Caki2 (cell line): Measurements from ENCODE around the gene ATP13A3. TPM values are rescaled to one million over a fixed set of nuclear protein-coding genes. Genes with fewer than 3 reads are reported as not detected.
A peak's percentile ranks its signal among the peaks of the same experiment; 100 is the strongest.

Experiments used
- DNase-seq: peaks from one replicate; pipeline ENCODE4 v3.0.0-alpha.2; 2015; ENCODE audit warnings: low read depth
- in situ Hi-C: cut with HindIII; loops from 2 replicates; pipeline ENCODE4 v1.10.0; 2016; ENCODE audit warnings: low sequenced_read_pairs, low pct_unique_long_range_greater_than_20kb, mixed read lengths
- total RNA-seq: library from RNA; depleted of rRNA; stranded (reverse); fragments of >200 nt; shearing (Covaris generic); gene quantifications from 2 replicates; pipeline ENCODE4 v1.2.3, GENCODE V29; 2014; ENCODE audit warnings: low replicate concordance

ATP13A3 gene
- total RNA-seq, 1 experiment from 2014 or later = 91.8 TPM

DNA sequence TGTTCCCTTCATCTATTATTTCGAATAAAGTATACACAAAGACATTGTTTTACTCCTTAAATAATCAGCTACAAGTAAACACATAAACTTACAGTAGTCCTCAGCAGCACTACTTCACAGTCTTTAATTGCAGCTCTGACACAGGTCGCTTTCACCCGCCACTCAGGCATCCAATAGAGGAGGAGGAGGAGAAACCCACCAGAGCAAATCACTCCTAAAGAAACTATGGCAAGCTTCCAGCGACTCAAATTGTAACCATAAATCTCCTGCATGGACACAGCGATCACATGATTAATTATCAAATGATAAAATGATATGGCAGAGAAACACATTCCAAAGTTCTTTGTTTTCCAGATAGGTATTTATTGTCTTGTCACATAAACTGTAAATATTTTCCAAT lies 26.2 kb downstream of the ATP13A3 start:
- no peak for DNase-seq
- in situ Hi-C loops = no loop called here

DNA sequence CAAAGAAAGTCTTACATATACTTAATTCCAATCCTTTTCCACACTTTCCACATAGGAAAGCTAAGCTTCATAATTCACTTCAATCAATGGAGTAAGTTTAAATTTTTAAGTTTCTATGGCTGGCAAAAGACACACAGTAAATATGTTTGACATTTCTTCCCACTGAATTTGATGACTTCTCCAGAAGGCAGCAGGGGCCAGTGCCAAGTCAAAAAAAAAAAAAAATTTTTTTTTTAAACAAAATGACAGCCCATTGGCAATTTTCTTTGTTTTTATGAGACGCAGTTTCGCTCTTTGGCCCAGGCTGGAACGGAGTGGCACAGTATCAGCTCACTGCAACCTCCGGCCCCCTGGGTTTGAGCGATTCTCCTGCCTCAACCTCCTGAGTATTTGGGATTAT lies 28.7 kb downstream of the ATP13A3 start:
- no peak for DNase-seq
- in situ Hi-C loops = no loop called here

DNA sequence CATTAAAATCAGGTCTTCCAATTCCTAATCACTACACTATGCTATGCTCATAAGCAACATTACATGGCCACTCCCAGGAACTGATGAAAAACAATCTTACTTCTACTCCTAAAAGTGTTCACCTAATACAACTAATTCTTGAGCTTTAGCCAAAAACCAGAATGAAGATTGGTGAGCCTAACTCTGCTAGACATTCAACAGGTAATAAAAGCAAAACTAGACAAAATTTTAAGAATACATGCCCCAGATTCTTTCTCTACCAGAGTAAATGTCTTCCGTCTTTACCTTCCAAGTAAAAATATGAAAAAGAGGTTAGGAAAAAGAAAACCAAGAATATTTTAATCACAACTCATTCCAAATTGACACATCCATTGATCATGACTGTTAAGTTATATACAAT lies 31.3 kb downstream of the ATP13A3 start:
- in situ Hi-C loops = no loop called here

DNA sequence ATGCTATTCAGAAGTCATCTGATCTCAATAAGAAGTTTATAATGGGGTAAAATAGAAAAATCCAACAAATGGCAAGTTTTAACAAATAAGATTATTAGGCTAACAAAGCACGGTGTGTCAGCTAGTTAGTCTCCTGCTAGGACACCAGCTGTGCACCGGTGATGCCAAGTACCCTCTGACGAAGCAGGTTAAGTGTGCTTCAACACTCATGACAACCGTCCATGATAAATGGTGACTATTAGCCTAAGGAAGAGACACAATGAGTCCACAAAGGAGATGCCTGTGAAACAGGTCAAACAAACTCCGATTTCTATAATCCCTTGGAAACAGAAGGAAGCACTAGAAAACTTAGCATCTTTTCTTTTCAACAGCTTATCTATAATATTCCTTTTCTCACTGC lies 36.5 kb downstream of the ATP13A3 start:
- no peak for DNase-seq
- in situ Hi-C loops = no loop called here

More for the DNA sequence above, 31.3 kb downstream of the ATP13A3 start:
- no peak for DNase-seq

DNA sequence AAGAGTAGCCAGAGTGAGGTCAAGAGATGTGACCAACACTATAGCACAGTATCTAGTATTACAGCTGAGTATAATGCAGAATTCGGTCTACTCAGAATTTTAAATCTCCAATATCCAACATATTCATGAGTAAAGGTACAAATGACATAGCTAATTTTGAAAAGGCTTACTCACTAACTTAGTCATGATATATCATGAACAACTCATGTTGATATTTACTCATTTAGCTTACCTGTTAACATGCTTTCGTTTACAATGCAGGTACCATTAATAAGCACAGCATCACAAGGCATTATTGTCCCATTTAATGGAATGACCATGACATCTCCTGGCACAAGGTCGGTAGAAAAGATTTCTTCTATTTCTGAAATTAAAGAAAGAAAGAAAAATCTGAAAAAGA lies 36.9 kb downstream of the ATP13A3 start:
- in situ Hi-C loops = no loop called here
- DNase-seq = no peak

- no peak for DNase-seq
- in situ Hi-C loops = no loop called here
These were observed 39.1 kb downstream of the ATP13A3 start for GRCh38 chr3:194447657-194448056.

GRCh38 chr3:194447161-194447560 lies 39.6 kb downstream of the ATP13A3 start:
- no peak for DNase-seq
- in situ Hi-C loops = no loop called here

DNA sequence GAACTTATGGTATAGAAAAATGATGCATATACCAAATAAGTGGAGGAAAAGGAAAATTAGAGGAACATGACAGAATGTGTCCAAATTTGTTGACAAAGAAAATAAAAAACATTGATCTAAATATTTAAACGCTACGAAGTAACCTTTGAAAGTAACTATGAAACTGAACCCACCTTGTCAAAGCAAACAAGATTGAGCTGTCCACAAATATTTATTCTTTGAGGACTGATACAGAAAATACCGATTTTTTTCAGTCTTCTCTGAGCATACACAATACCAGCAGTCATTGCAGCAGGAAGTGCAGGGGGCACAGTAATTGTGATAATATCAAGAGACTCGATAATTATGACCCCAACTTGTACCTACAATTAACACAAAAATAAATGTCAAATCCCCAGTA lies 40.0 kb downstream of the ATP13A3 start:
- in situ Hi-C loops = no loop called here
- no peak for DNase-seq

DNA sequence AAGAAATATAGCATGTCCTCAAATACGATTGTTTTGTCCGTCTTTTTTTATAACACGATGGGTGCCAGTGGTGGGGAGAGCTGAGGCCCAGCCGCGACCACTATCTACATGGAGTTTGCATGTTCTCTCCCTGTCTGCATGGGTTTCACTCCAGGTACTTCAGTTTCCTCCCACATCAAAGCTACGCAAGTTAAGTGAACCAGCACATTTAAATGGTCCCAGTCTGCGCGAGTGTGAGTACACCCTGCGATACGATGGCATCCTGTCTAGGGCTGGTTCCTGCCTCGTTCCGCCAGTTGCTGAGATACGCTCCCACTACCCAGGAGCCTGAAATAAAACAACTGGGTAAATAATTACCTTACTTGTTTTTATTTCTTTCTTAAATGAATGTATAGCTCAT lies 40.6 kb downstream of the ATP13A3 start:
- DNase-seq = no peak
- in situ Hi-C loops = no loop called here

GRCh38 chr3:194443901-194444300 lies 42.9 kb downstream of the ATP13A3 start:
- no peak for DNase-seq
- in situ Hi-C loops = no loop called here

DNA sequence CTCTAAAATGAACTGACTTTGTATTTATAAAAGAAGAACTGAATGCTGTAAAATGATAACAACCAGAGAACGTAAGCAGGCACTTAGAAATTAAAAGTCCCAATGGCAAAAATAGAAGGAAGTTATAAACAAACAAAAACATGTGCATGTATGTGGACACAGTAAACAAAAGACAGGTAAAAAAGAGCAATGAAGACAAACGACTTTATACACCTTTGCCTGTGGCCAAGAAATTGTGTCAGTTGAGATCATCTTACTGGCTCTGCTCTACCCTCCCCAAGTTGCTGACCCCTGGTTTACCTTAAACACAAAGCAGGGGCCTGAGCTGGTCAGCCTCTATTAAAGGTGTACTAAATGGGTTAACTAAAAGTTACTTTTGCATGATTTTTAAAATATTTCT lies 46.0 kb downstream of the ATP13A3 start:
- in situ Hi-C loops = no loop called here
- DNase-seq = no peak

DNA sequence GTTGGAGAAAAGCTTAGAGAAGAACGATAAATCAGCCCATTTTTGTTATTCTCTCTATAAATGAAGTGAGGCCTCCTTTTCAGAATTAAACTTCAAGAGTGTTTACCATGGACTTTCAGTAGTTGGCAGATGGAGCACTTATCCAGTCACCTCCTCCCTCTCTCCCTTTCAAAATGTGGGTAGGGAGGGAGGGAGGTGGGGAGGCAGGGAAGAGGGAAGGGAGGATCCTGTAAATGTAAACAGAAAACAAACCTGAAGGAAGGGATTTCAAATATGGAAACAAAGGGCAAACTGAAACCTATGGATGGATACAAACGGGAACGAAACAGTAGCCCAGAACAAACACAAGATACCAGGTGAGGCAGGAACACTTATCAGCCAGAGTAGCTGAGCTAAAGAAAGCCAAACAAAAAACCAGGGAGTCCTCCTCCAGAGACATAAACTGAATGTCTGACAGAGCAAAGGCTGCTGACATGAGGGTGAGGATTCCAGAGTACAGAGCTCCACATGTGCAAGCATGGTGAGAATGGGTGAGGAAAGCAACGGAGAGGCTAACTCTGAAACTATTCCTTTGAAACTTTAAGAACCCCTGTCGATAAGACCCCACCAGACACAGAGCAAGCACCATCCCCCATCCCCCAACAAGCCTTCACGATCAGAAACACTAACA lies 46.8 kb downstream of the ATP13A3 start:
- no peak for DNase-seq
- in situ Hi-C loops = no loop called here

- no peak for DNase-seq
- in situ Hi-C loops = no loop called here
These were observed 52.3 kb downstream of the ATP13A3 start for GRCh38 chr3:194434503-194434902.

DNA sequence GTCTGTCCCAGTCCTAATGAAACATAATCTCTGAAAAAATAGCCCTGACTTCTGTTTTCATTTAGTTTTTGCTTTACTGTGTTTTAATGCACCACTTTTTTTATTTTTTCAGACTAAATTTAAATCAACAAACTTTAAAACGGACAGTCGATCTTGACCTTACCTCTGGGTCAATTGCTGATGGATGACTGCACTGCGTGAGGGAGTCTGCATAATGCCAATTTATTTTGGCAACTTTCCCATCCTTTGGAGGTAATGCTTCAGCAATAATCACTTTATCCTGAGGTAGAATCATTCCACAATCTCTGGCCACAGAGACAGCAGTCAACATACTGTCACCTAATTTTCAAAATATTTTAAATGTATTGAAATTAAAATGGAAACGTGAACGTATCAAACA lies 55.2 kb downstream of the ATP13A3 start:
- in situ Hi-C loops = no loop called here
- DNase-seq = peak; percentile 48

- no peak for DNase-seq
- in situ Hi-C loops = no loop called here
These were observed 61.4 kb downstream of the ATP13A3 start for GRCh38 chr3:194425399-194425798.

- no peak for DNase-seq
- in situ Hi-C loops = no loop called here
These were observed 61.8 kb downstream of the ATP13A3 start for GRCh38 chr3:194424953-194425352.

DNA sequence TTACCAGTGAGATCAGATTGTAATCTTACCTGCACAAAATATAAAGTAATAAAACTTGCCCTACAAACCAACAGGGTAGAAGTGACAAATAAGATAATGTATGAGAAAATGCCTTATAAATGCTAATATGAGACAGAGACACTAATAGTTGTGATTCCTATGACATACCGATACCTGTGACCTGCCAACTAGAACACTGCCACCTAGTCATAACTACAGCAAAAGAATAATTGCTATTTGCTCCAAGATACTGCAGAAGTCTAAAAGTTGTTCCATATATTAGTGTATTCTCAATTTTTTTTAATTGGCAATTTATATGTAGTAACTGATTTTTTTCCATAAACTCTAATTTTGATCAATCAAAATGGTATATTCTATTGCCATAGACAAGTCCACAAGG lies 62.4 kb downstream of the ATP13A3 start:
- in situ Hi-C loops = no loop called here
- no peak for DNase-seq

GRCh38 chr3:194423317-194423716 lies 63.5 kb downstream of the ATP13A3 start:
- DNase-seq = no peak
- in situ Hi-C loops = no loop called here

DNA sequence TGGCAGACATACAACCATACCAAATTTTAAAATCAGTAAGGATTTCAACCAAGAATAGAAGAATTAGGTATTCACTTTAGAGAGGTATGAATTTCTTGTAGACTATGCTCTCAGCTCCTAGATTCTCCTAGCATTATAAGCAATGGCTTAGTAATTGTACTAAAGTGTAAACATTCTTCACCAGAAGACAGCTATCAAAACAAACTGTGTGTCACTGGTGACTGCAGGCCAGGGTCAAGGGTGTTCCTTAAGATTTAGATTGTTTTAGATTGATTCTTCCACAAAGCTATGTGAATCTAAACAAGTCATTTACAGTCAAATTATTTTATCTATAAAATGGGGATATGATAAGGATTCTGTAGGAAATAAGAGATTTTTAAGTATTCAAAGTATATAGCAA lies 64.6 kb downstream of the ATP13A3 start:
- DNase-seq = peak; percentile 21

DNA sequence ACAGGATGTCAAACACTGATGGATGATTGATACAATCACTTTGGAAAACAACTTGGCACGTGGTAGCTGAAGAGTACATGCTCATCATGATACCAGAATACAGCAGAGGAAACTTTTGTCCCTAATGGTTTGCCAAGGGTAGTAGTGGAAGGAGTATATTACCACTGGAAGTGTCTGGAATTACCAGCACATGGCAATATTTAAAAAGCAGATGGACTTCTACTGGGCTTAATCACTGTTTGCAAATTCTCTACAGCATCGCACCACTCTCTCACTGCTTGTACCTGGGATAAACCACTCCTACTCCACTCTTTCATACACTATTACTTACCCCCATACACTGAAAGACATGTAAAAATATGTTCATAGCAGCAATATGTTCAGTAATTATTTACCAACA lies 68.1 kb downstream of the ATP13A3 start:
- DNase-seq = no peak
- in situ Hi-C loops = no loop called here

More for the DNA sequence above, 64.6 kb downstream of the ATP13A3 start:
- in situ Hi-C loops = no loop called here

GRCh38 chr3:194407423-194407822 lies 79.4 kb downstream of the ATP13A3 start:
- peak; percentile 66 for DNase-seq

More at GRCh38 chr3:194407423-194407822, 79.4 kb downstream of the ATP13A3 start:
- in situ Hi-C loops = no loop called here
